22Rv1 (cell line): ENCODE results near the gene POLR3A.
A peak's percentile ranks its signal among the peaks of the same experiment; 100 is the strongest.

ENCODE experiments used
- H3K27ac ChIP-seq: fragments of 450-650 bp; 2 replicates; pipeline ENCODE4 v1.5.1; 2017
- CTCF ChIP-seq: fragments of 450-650 bp; IDR thresholded peaks from 2 replicates; pipeline ENCODE4 v1.5.1; 2017; ENCODE audit warnings: mild to moderate bottlenecking
- ZFX ChIP-seq: fragments of 450-650 bp; IDR thresholded peaks from 2 replicates; pipeline ENCODE4 v1.6.1; 2017; ENCODE audit warnings: antibody characterized with exemption, borderline replicate concordance

The POLR3A gene

GRCh38 chr10:78038791-78039547, 9.7 kb upstream of the POLR3A start:
- no peak overlapping the region for H3K27ac ChIP-seq
- TF ChIP-seq CTCF (no peak), ZFX (no peak)

GRCh38 chr10:78038105-78038504, 8.8 kb upstream of the POLR3A start:
- TF ChIP-seq CTCF (no peak), ZFX (no peak)
- H3K27ac ChIP-seq = no peak overlapping the region

GRCh38 chr10:78035933-78036583, 6.7 kb upstream of the POLR3A start:
- TF ChIP-seq ZFX (no peak), CTCF (no peak)
- no peak overlapping the region for H3K27ac ChIP-seq

GRCh38 chr10:78035437-78035836, 6.1 kb upstream of the POLR3A start:
- no peak overlapping the region for H3K27ac ChIP-seq
- TF ChIP-seq ZFX = no peak
- no peak for TF ChIP-seq CTCF

GRCh38 chr10:78035025-78035424, 5.7 kb upstream of the POLR3A start:
- no peak for TF ChIP-seq ZFX
- H3K27ac ChIP-seq = peak overlapping the region; percentile 95; the same call in 1 of the 2 replicates

- TF ChIP-seq CTCF (no peak), ZFX (no peak)
- H3K27ac ChIP-seq = peak within 1 kb of the TSS; percentile 95
Measured at GRCh38 chr10:78033637-78034470, 4.5 kb upstream of the POLR3A start, which contains the start of gene RPS24. Gene RPS24 (plus strand): TSS chr10:78033863. CDS start chr10:78033902, 39 bp downstream.

GRCh38 chr10:78033387-78033636, 4.0 kb upstream of the POLR3A start:
- H3K27ac ChIP-seq = peak overlapping the region; percentile 95
- TF ChIP-seq CTCF = no peak
- TF ChIP-seq ZFX = no peak
